ENCODE results near the gene ZEB2. TPM values are rescaled to one million over a fixed set of nuclear protein-coding genes. Genes with fewer than 3 reads are reported as not detected.

The ZEB2 gene
- total and polyA plus RNA-seq, 9 donors: 55.3 to 250 (median 174) TPM

- 24 to 45% (median 29%) methylated on average over 3 of the region's 3 CpGs for WGBS, 3 donors
- Histone ChIP-seq H3K36me3 (no peaks in the 10 kb centered on the region), H3K9me3 (no peaks in the 10 kb centered on the region), H3K4me1 (ENCODE audit: insufficient read depth) (peaks cover 18% of the 10 kb centered on the region), H3K4me3 (no peak overlapping the region), H3K27ac (peak overlapping the region; percentile 15 to 95), H3K27me3 (no peaks in the 10 kb centered on the region)
- no peak for TF ChIP-seq CTCF (IDR thresholded peaks at IDR 0.05)
- TF ChIP-seq EP300 (IDR thresholded peaks at IDR 0.05): no peak
- TF ChIP-seq POLR2A (IDR thresholded peaks at IDR 0.05): no peak
- intact Hi-C loops (cut with DNase I): loop anchor here in 3 of 4 donors (10.0 kb wide), 4 partner anchors 67 to 1243 kb away; a partner anchor contains a TSS
- DNase-seq: no peak
Observed at GRCh38 chr2:144511937-144512336, 8.0 kb downstream of the ZEB2 start.

- peak overlapping the region in 1 of 2 donors; percentile 95 for H3K27ac ChIP-seq
Observed at GRCh38 chr2:144511226-144511810, 8.6 kb downstream of the ZEB2 start.

GRCh38 chr2:144510294-144510991 lies 9.5 kb downstream of the ZEB2 start:
- H3K36me3 ChIP-seq: no peaks in the 10 kb centered on the region
- H3K27me3 ChIP-seq: no peaks in the 10 kb centered on the region
- DNase-seq: no peak
- no peaks in the 10 kb centered on the region for H3K9me3 ChIP-seq
- 39 to 52% (median 41%) methylated on average over 15 of the region's 15 CpGs for WGBS, 3 donors
- H3K27ac ChIP-seq: peak overlapping the region; percentile 48 to 95
- intact Hi-C loops (cut with DNase I): loop anchor here in 3 of 4 donors (10.0 kb wide), 4 partner anchors 66 to 1244 kb away; a partner anchor contains a TSS
- H3K4me3 ChIP-seq: no peak overlapping the region
- peaks cover 20% of the 10 kb centered on the region for H3K4me1 ChIP-seq (ENCODE audit: insufficient read depth)
- TF ChIP-seq POLR2A (IDR thresholded peaks at IDR 0.05) (no peak), EP300 (IDR thresholded peaks at IDR 0.05) (no peak), CTCF (IDR thresholded peaks at IDR 0.05) (no peak)

More at GRCh38 chr2:144511226-144511810, 8.6 kb downstream of the ZEB2 start:
- intact Hi-C loops (cut with DNase I): loop anchor here in 3 of 4 donors (10.0 kb wide), 4 partner anchors 67 to 1243 kb away; a partner anchor contains a TSS
- Histone ChIP-seq H3K4me1 (ENCODE audit: insufficient read depth) (peaks cover 18% of the 10 kb centered on the region), H3K27me3 (no peaks in the 10 kb centered on the region), H3K4me3 (no peak overlapping the region), H3K36me3 (no peaks in the 10 kb centered on the region), H3K9me3 (no peaks in the 10 kb centered on the region)
- no peak for DNase-seq
- TF ChIP-seq CTCF (IDR thresholded peaks at IDR 0.05) (no peak), EP300 (IDR thresholded peaks at IDR 0.05) (no peak), POLR2A (IDR thresholded peaks at IDR 0.05) (no peak)
- WGBS, 3 donors: 45 to 55% (median 45%) methylated on average over 3 of the region's 3 CpGs

GRCh38 chr2:144509879-144510221 lies 10.1 kb downstream of the ZEB2 start:
- intact Hi-C loops (cut with DNase I): loop anchor here (10.0 kb wide), 5 partner anchors 65 to 1245 kb away; a partner anchor contains a TSS
- DNase-seq: no peak
- TF ChIP-seq CTCF (IDR thresholded peaks at IDR 0.05): no peak
- H3K36me3 ChIP-seq: no peaks in the 10 kb centered on the region
- peak overlapping the region; percentile 48 to 95 for H3K27ac ChIP-seq
- H3K4me1 ChIP-seq (ENCODE audit: insufficient read depth): peaks cover 20% of the 10 kb centered on the region
- 17 to 39% (median 22%) methylated on average over 3 of the region's 3 CpGs for WGBS, 3 donors
- H3K9me3 ChIP-seq: no peaks in the 10 kb centered on the region
- H3K27me3 ChIP-seq: no peaks in the 10 kb centered on the region
- H3K4me3 ChIP-seq: no peak overlapping the region

Data from ovary (tissue), 9 donors.